ENCODE data around the gene SPATS1. TPM values are rescaled to one million over a fixed set of nuclear protein-coding genes. Genes with fewer than 3 reads are reported as not detected.
A peak's percentile ranks its signal among the peaks of the same experiment; 100 is the strongest.

SPATS1 gene
- total RNA-seq, 1 donor from 2014 or later, result not detected

DNA sequence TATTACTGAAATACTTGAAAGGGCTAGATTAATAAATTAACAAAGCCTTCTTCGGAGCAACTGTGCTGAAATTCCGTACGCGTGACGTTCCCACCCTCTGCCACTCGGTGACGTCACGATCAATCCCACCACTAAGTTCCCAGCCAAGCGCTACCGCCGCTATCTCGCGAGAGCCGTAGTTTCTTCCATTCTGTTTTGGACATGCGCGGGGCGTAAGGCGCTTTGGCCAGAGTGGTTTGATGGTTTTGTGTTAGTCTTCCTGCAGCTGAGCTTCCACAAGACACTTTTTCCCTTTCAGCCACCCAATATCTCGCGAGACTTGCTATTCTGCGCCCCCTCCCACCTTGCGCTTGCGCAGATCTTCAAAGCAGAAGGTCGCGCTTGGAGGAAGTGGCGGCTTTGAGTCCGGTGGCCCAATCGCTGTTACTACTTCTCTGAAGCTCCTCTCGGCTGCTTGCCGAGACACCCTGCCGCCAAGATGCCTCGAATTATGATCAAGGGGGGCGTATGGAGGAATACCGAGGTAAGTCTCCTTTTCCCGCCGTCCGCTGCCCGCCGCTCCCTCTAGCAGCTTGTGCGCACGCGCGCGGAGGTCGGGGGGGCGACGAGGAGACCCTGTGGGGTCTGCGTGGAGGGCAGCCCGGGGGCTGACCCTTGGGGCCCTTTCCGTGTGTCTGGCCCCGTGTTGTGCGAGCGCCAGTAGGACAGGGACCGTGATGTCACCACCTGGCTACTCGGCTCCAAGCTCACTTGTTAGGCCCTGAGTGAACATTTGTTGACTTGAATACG lies 45.1 kb downstream of the SPATS1 start, which contains the start of gene CDC5L:
Gene CDC5L, plus strand, starts transcription at position 361 of the 789 bp plus-strand sequence. Its CDS starts 118 bp downstream, at position 479.
- peak; percentile 98 for DNase-seq (ENCODE audit: low read depth)

DNA sequence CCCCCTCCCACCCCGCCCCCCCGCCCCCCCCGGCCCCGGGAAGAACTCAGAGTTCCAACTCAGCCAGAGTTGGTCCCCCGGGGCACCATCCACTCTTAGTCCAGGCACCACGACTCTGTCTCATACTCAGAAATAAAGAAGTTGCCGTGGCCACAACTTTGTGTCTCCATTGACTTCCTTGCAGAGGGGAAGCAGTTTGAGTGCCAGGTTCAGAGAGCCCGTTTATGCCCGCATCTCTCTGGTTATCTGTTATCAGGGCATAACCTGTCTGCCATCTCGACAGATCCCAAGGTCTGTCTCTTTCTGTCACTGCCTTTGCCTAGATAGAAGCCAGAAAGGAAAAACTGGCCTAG lies 45.7 kb downstream of the SPATS1 start:
- DNase-seq (ENCODE audit: low read depth), result no peak

DNA sequence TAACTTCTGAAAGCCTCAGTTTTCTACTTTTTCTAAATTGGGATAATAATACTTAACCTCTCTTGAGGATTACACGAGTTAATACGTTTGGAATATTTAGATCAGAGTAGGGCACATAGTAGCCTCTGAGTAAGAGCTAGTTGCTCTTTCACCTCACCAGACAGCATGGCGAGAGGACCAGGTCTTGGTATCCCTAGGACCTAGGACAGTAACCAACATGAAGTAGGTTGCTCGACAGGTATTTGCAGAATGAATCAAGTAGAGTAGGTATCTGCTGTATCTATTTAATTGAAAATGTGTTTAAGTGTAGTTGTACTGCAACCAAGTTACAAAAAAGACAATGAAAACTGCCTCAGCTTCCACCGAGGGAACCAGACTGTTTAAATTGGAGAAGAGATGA lies 46.4 kb downstream of the SPATS1 start:
- peak; percentile 15 for DNase-seq (ENCODE audit: low read depth)

DNA sequence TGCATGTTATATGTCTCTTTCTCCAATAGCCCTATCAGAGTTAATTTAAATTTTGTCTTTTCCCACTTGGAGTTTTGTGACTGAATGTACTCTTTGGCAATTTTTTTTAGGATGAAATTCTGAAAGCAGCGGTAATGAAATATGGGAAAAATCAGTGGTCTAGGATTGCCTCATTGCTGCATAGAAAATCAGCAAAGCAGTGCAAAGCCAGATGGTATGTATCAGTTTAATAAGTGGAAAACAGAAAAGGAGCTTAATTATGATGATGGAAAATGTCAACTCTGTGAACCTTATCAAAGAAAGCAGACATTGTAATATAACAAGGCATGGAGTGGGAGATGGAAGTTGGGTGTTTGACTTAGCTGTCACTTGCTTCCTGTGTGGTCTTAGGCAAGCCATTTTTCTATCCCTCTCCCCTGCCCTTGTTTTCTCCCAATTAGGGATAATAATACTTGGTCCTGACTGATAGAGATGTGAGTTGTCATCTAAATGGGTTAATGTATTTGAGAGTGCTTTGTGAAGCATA lies 47.8 kb downstream of the SPATS1 start:
- DNase-seq (ENCODE audit: low read depth), result no peak

Other genes starting within 250 kb of the SPATS1 start
- gene MRPL14, start 215.2 kb upstream of the SPATS1 start, total RNA-seq, result 44.9 and 167 TPM in 2 replicates
- 59.6 and 112 TPM in 2 replicates for gene TMEM63B, start 215.1 kb upstream of the SPATS1 start, total RNA-seq
- not detected in 2 replicates for gene CAPN11, start 183.8 kb upstream of the SPATS1 start, total RNA-seq
- not detected in 2 replicates for gene MYMX, start 125.7 kb upstream of the SPATS1 start, total RNA-seq
- 15.1 and 15.3 TPM in 2 replicates for gene SLC29A1, start 119.1 kb upstream of the SPATS1 start, total RNA-seq
- 759 and 823 TPM in 2 replicates for gene HSP90AB1, start 95.5 kb upstream of the SPATS1 start, total RNA-seq
- gene SLC35B2, start 85.1 kb upstream of the SPATS1 start, total RNA-seq, result 64.3 and 103 TPM in 2 replicates
- 17.6 and 28.1 TPM in 2 replicates for gene NFKBIE, start 77.1 kb upstream of the SPATS1 start, total RNA-seq
- gene TMEM151B, start 72.2 kb upstream of the SPATS1 start, total RNA-seq, result not detected in 2 replicates
- 8.2 and 15.5 TPM in 2 replicates for gene AARS2, start 29.3 kb upstream of the SPATS1 start, total RNA-seq
- gene CDC5L, start 45.1 kb downstream of the SPATS1 start, total RNA-seq, result 23.6 and 27.3 TPM in 2 replicates

Data from renal cortical epithelial cell (primary cell).